Right lobe of liver (tissue), 6 donors: ENCODE results near the gene PAPOLB. TPM values are rescaled to one million over a fixed set of nuclear protein-coding genes. Genes with fewer than 3 reads are reported as not detected.

Experiments
- ATAC-seq, 4 donors: fragments of 200-7000 bp; cut with Tn5 transposase; one replicate each; pipeline ENCODE4 v1.9.1; 2020; ENCODE audit warnings: mild to moderate bottlenecking in 4 of 4, moderate library complexity in 4 of 4
- DNase-seq, 3 donors: peaks; one replicate each; pipeline ENCODE4 v3.0.0-alpha.2; 2020
- H3K27ac ChIP-seq, 3 donors: fragments of 200-600 bp; one replicate each; pipeline ENCODE4 v1.8.0; 2022
- H3K27me3 ChIP-seq, 2 donors: fragments of 200-600 bp; one replicate each; pipeline ENCODE4 v1.8.0; 2022
- H3K36me3 ChIP-seq, 4 donors: fragments of 200-600 bp; sonication (generic) in 1 of 4; one replicate each; pipeline versions ENCODE4 v1.5.1 to v1.8.0; 2017 to 2022; ENCODE audit warnings: control low read depth in 1 of 4
- H3K4me1 ChIP-seq, 4 donors: fragments of 200-600 bp; sonication (generic) in 1 of 4; one replicate each; pipeline versions ENCODE4 v1.5.1 to v1.8.0; 2017 to 2022; ENCODE audit warnings: control low read depth in 1 of 4
- H3K4me3 ChIP-seq, 3 donors: fragments of 200-600 bp; one replicate each; pipeline ENCODE4 v1.8.0; 2022
- H3K9me3 ChIP-seq, 4 donors: fragments of 200-600 bp; sonication (generic) in 1 of 4; one replicate each; pipeline versions ENCODE4 v1.5.1 to v1.8.0; 2017 to 2022; ENCODE audit warnings: control low read depth in 1 of 4
- CTCF ChIP-seq, 4 donors: fragments of 200-600 bp in 3 of 4; fragments of 450-650 bp in 1 of 4; IDR thresholded peaks; one replicate each; pipeline versions ENCODE4 v1.5.1 to v1.8.0; 2016 to 2022; ENCODE audit warnings: antibody characterized with exemption in 4 of 4, mild to moderate bottlenecking in 2 of 4
- POLR2A ChIP-seq: fragments of 450-650 bp; IDR thresholded peaks from one replicate; pipeline ENCODE4 v1.6.1; 2017; ENCODE audit warnings: antibody characterized with exemption, mild to moderate bottlenecking
- WGBS: methylation state at CpG from one replicate; pipeline ENCODE4 v1.1.6; 2018; ENCODE audit warnings: low coverage, low lambda C conversion rate; ENCODE audit not compliant: insufficient coverage; ENCODE audit errors: missing lambda C conversion rate; 5-methylcytosine and 5-hydroxymethylcytosine counted together
- intact Hi-C, 2 donors: fragments of 100-400 bp; cut with DNase I; formaldehyde crosslinking; loops; one replicate each; pipeline versions ENCODE4 v1.11.2 to v1.14.1; 2022
- total RNA-seq, 6 experiments: library from RNA; depleted of rRNA in 2 of 6; stranded (reverse); fragments of >200 nt in 2 of 6; fragmentation: NEBNext Ultra II Directional in 3 of 6; extraction: Animal tissue kit (Norgen Biotek cat#: 25700) in 3 of 6; gene quantifications; one replicate each; pipeline versions ENCODE4 v1.1.0 to v1.2.4, GENCODE V29; 2016 to 2023
- donor health status: DM: no; HTN: yes; CAD: no.
- donor health status: DM: no; HTN: no; CAD: no.
- donor health status: DM: no; HTN: no; CAD: no.
- donor health status: DM: no; HTN: yes; CAD: no.
- donor health status: DM: no; HTN: yes; CAD: no.

PAPOLB gene
- total RNA-seq, 6 experiments from 2014 or later, result not detected

GRCh38 chr7:4837041-4837802 lies 24.6 kb downstream of the PAPOLB start:
- Histone ChIP-seq H3K27me3 (no peaks in the 10 kb centered on the region), H3K4me1 (no peaks in the 10 kb centered on the region), H3K4me3 (no peak overlapping the region), H3K9me3 (no peaks in the 10 kb centered on the region), H3K27ac (no peak overlapping the region), H3K36me3 (no peaks in the 10 kb centered on the region)
- no peak for TF ChIP-seq POLR2A
- no peak for TF ChIP-seq CTCF (IDR thresholded peaks at IDR 0.05)
- intact Hi-C loops, result no loop called here
- DNase-seq (no peak), ATAC-seq (no peak)
- WGBS, result 86% methylated on average over 1 of the region's 22 CpGs

GRCh38 chr7:4836206-4836661 lies 25.6 kb downstream of the PAPOLB start:
- Histone ChIP-seq H3K4me3 (no peak overlapping the region), H3K27ac (no peak overlapping the region)
- intact Hi-C loops, result no loop called here

GRCh38 chr7:4835398-4836205 lies 26.2 kb downstream of the PAPOLB start:
- Histone ChIP-seq H3K9me3 (no peaks in the 10 kb centered on the region), H3K4me3 (no peak overlapping the region), H3K4me1 (no peaks in the 10 kb centered on the region), H3K27me3 (no peaks in the 10 kb centered on the region), H3K36me3 (no peaks in the 10 kb centered on the region), H3K27ac (no peak overlapping the region)
- DNase-seq (no peak), ATAC-seq (no peak)
- TF ChIP-seq CTCF (IDR thresholded peaks at IDR 0.05) (no peak), POLR2A (no peak)
- WGBS, result 71% methylated on average over 3 of the region's 28 CpGs
- intact Hi-C loops, result no loop called here

More at GRCh38 chr7:4836206-4836661, 25.6 kb downstream of the PAPOLB start:
- TF ChIP-seq POLR2A (no peak), CTCF (IDR thresholded peaks at IDR 0.05) (no peak)
- ATAC-seq, result no peak
- no peak for DNase-seq
- no peaks in the 10 kb centered on the region for H3K27me3 ChIP-seq
- no peaks in the 10 kb centered on the region for H3K9me3 ChIP-seq
- no CpG with 5 or more reads among the region's 30 CpGs for WGBS
- no peaks in the 10 kb centered on the region for H3K36me3 ChIP-seq
- H3K4me1 ChIP-seq, result no peaks in the 10 kb centered on the region

- no peak for ATAC-seq
- 60% methylated on average over 1 of the region's 60 CpGs for WGBS
- DNase-seq, result no peak
- H3K27me3 ChIP-seq, result no peaks in the 10 kb centered on the region
- TF ChIP-seq POLR2A (no peak), CTCF (IDR thresholded peaks at IDR 0.05) (no peak)
- intact Hi-C loops, result no loop called here
- no peak overlapping the region for H3K27ac ChIP-seq
- H3K4me3 ChIP-seq, result no peak overlapping the region
- H3K4me1 ChIP-seq, result no peaks in the 10 kb centered on the region
- no peaks in the 10 kb centered on the region for H3K36me3 ChIP-seq
- no peaks in the 10 kb centered on the region for H3K9me3 ChIP-seq
Measured at GRCh38 chr7:4834601-4835397, 27.0 kb downstream of the PAPOLB start.
